ENCODE measurements around the gene WDR72. TPM values are rescaled to one million over a fixed set of nuclear protein-coding genes. Genes with fewer than 3 reads are reported as not detected.

The WDR72 gene
- total and polyA plus RNA-seq, 9 donors, result 0.04 to 4.4 (median 0.82) TPM; not detected in 2

DNA sequence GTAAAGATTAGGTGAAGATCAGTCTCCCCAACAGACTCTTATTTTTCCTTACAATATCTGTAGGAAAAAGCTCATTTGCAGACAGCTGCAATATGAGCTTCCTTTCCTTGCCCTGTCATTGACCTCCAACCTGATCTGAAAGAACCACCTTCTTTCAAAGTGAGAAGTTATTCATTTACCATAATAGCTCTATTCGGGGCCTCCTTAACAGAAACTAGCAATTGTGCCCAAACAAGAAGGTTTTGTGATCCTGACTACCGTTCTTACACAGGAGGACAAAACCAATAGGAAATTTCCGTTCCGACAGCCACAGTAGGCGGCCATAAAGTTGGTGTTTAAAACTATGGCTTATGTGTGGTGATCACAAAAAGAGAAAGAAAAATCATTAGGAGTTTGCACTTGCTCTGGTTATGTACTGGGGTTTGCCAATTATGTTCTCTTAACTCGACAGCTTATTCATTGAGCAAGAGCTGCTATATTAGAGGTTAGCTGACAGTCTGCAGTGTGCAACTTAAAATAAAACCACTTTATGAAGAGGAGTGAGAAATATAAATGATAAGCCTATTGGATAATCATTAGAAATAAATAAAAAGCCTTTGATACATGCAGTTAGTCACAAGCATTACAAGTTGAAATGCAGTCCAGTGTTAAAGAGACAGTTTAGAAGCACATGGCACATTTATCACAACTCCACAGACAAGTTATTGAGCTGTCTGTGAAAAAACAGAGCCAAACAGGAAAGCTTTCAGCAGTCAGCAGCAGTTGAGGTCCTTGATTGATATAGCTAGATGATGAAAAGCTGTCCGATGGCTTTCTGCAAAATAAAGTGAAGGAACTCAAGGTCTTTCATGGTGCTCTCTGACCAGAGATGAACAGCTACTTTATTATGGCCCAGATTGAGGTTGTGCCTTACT lies 199.8 kb downstream of the WDR72 start:
- TF ChIP-seq, protein P1, sequence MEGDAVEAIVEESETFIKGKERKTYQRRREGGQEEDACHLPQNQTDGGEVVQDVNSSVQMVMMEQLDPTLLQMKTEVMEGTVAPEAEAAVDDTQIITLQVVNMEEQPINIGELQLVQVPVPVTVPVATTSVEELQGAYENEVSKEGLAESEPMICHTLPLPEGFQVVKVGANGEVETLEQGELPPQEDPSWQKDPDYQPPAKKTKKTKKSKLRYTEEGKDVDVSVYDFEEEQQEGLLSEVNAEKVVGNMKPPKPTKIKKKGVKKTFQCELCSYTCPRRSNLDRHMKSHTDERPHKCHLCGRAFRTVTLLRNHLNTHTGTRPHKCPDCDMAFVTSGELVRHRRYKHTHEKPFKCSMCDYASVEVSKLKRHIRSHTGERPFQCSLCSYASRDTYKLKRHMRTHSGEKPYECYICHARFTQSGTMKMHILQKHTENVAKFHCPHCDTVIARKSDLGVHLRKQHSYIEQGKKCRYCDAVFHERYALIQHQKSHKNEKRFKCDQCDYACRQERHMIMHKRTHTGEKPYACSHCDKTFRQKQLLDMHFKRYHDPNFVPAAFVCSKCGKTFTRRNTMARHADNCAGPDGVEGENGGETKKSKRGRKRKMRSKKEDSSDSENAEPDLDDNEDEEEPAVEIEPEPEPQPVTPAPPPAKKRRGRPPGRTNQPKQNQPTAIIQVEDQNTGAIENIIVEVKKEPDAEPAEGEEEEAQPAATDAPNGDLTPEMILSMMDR (IDR thresholded peaks at IDR 0.05), result no peak
- TF ChIP-seq EP300 (IDR thresholded peaks at IDR 0.05) (no peak), POLR2A (IDR thresholded peaks at IDR 0.05) (no peak)
- Histone ChIP-seq H3K27ac (no peak overlapping the region), H3K27me3 (no peaks in the 10 kb centered on the region), H3K9me3 (no peaks in the 10 kb centered on the region), H3K4me3 (no peak overlapping the region), H3K4me1 (ENCODE audit: insufficient read depth) (no peaks in the 10 kb centered on the region), H3K36me3 (no peaks in the 10 kb centered on the region)
- intact Hi-C loops (cut with DNase I), result no loop called here
- 60 to 67% (median 62%) methylated on average over 7 of the region's 7 CpGs for WGBS, 3 donors
- no peak for DNase-seq

DNA sequence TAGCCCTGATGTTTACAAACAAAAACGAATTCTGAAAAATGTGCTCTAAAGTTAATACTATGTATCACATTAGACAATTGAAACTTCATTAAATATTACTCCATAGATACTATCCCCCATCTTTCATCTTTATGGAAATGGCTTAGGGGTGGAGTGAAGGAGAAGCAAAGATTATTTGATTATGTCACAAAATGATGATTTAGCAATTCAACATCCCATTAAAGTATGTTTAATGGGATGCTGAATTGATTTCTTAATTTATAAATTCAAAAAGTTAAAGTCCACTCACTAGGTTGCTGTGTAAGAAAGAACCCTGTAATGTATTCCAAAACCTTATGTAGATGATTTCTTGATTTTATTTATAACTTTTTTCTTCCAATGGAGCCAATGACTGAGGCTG lies 201.1 kb downstream of the WDR72 start:
- DNase-seq, result no peak
- Histone ChIP-seq H3K36me3 (no peaks in the 10 kb centered on the region), H3K27me3 (no peaks in the 10 kb centered on the region), H3K9me3 (no peaks in the 10 kb centered on the region), H3K27ac (no peak overlapping the region), H3K4me1 (ENCODE audit: insufficient read depth) (no peaks in the 10 kb centered on the region), H3K4me3 (no peak overlapping the region)
- WGBS, 3 donors, result 54 to 58% (median 55%) methylated on average over 1 of the region's 1 CpG
- TF ChIP-seq POLR2A (IDR thresholded peaks at IDR 0.05) (no peak), EP300 (IDR thresholded peaks at IDR 0.05) (no peak)
- TF ChIP-seq, protein P1 (IDR thresholded peaks at IDR 0.05), result no peak
- intact Hi-C loops (cut with DNase I), result no loop called here

DNA sequence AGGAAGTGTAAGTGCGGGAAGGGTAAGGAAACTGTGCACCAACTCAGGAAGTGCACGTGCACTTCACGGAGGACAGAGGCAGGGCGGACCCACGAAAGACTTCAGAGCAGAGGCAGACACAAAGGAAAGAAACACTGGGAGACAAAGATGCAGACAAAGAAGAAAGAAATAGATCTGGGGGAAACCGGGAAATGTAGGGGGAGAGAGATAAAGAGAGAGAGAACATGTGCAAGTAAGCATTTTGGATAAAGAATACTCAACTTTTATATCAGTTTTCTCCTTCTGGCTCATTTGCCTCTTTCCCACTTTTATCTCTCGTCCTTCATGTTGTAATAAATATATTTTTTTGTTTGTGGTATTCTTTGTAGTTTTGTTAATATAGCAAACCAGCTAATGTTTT lies 204.2 kb downstream of the WDR72 start:
- H3K9me3 ChIP-seq, result no peaks in the 10 kb centered on the region
- DNase-seq, result no peak
- no peak overlapping the region for H3K4me3 ChIP-seq
- TF ChIP-seq EP300 (IDR thresholded peaks at IDR 0.05) (no peak), POLR2A (IDR thresholded peaks at IDR 0.05) (no peak)
- TF ChIP-seq, protein P1 (IDR thresholded peaks at IDR 0.05), result no peak
- no peaks in the 10 kb centered on the region for H3K4me1 ChIP-seq (ENCODE audit: insufficient read depth)
- intact Hi-C loops (cut with DNase I), result no loop called here
- H3K27ac ChIP-seq, result no peak overlapping the region
- 47 to 55% (median 51%) methylated on average over 7 of the region's 7 CpGs for WGBS, 3 donors
- no peaks in the 10 kb centered on the region for H3K36me3 ChIP-seq
- no peaks in the 10 kb centered on the region for H3K27me3 ChIP-seq

DNA sequence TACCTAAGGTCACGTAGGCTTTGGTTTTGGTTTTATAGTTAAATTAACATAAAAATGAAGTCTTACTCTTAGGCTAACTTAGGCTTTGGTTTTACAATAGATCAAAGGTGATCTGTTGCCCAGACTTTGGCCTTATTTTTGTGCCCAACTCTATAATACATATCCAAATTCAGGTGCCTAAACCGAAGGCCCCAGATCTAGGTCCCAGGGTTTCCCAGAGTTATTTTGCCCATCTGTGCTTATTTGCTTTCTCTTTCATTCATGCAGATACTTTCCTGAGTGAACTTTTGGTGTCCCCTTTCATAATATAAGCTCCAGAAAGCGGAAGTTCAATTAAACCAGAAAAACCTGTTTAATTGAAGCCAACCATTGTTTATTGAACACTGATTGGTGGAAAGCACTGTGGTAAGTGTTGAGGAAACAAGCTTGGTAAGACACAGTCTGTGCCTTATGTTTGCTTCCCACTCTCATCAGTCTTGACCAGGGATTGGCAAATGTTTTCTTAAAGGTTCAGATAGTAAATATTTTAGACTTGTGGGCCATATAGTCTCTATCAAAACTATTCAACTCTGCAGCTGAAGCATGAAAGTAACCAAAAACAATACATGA lies 209.7 kb downstream of the WDR72 start:
- intact Hi-C loops (cut with DNase I), result no loop called here
- H3K9me3 ChIP-seq, result no peaks in the 10 kb centered on the region
- H3K27me3 ChIP-seq, result no peaks in the 10 kb centered on the region
- TF ChIP-seq POLR2A (IDR thresholded peaks at IDR 0.05), result no peak
- TF ChIP-seq EP300 (IDR thresholded peaks at IDR 0.05), result no peak
- TF ChIP-seq, protein P1 (IDR thresholded peaks at IDR 0.05), result no peak
- H3K4me1 ChIP-seq (ENCODE audit: insufficient read depth), result no peaks in the 10 kb centered on the region
- no peak overlapping the region for H3K27ac ChIP-seq
- H3K4me3 ChIP-seq, result no peak overlapping the region
- no peak for DNase-seq
- 74 to 87% (median 82%) methylated on average over 3 of the region's 3 CpGs for WGBS, 3 donors
- H3K36me3 ChIP-seq, result no peaks in the 10 kb centered on the region

Data from ovary (tissue), 9 donors.